IPS DF 4.7 (cell line): Measurements from ENCODE around the gene ZNF831.

Source experiments
- DNase-seq: peaks from one replicate; pipeline ENCODE4 v3.0.0-alpha.2; 2013; ENCODE audit warnings: low spot score; ENCODE audit errors: extremely low read depth

The ZNF831 gene

DNA sequence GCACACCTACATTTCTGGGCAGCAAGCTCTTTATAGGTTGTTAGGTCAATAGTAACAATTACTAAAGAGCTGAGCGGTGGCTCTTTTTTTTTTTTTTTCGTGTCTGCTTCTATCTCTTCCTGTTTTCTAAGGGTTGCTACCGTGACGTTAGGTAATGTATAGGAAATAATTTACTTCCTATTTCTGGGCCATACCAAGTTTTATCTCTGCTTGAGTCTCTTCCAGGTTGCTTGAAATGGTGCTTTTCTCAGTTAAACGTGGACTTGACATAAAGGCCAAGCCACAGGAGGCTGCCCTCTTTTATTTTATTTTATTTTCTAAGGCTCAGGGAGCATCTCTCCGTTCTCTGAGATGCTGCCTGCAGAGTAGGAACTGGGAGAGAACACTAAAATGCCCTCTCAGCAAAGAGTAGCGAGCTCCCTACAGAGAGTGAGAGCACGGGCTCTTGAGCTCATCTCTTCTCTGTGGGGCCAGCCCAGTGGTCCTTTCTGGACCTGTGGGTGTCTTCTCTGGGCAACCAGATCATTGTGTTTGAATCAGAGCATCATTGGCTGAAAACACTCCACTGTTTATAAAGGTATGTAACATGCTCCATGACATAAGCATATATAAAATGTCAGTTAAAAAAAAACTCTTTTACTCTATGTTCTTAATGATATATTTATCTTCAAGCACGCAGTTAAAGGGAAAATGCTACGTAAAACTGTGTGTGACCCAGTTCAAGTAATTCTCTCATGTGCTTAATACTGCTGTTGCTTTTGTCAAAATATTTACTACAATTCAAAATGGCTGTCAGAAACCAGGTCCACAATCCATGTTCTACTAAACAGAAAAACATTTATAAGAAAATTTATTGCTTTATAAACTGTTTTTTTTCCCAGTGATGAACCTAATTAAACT lies at the start of gene ZNF831:
Gene ZNF831, plus strand, starts transcription at position 191 of the 900 bp plus-strand sequence. CDS start 27,199 bp downstream, outside the sequence.
- DNase-seq = no peak

DNA sequence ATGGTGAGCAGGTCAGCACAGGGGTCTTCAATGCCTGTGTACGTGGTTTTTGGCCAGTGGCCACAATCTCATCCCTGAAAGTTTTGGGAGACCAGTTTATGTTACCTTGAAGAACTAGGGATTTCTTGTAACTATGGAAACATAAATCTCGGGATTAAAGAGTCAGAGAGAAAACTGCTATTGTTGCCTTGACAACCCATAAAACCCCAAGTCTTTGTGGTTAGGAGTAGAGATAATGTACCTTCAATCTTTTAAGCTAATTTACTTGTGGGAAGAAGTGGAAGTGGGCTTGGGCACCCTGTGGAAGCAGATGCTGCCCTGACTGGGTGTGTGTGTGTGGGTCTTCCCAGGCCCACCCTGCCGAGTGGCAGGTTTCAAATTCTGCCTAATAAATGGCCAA lies 46.1 kb upstream of the ZNF831 start:
- DNase-seq = no peak

DNA sequence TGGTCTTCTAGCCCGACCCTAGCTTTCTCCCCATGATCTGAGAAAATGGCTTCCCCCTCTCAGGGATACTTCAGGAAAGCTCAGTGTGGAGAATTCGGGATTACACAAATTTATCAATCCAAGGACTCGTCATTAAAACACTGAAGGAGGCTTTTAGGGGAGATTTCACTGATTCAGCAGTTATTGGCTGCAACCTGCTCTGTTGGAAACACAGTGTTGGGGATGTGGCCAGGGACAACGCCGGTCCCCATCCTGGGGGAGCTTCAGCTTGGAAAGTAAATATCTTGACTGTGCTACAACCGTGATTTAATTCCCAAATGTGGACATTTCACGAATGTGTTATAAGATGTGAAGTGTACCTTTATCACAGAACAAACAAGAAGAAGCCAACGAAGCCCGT lies 44.8 kb upstream of the ZNF831 start:
- DNase-seq = no peak

DNA sequence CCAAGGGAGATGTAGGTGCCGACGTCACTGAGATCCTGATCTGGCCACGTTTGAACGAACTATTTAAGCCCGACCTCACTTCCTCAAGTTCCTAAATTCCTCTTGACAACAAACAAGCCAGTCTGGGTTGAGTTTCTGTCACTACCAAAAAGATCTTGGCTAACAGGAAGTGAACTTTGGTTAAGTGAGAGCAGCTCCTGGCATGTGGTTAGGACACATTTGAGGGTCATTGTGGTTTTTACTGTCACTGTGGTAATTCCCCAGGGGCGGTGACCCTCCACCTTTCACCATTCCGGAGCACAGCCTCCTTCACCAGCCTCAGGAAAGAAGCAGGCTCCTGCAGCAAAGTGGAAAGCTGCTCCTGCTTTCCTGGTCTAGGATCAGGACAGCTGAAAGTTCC lies 43.1 kb upstream of the ZNF831 start:
- no peak for DNase-seq

DNA sequence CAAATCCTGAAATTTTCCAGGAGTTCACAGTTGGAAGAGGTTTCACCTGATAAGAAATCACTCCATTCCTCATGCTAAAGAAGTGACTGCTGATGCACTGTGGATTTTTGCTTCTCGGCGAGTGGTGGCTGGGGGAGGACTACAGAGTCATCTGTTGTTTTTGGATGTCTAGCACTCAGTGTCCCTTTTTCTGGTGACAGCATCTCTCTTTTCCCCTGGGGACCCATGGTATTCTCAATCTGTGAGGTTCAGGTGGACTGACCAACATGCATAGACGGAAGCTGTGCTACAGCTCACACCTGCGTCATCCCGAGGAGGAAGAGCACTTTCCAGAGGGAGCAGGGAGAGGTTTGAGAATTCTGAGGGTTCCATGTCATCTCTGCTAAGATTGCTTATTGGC lies 42.7 kb upstream of the ZNF831 start:
- DNase-seq = no peak

DNA sequence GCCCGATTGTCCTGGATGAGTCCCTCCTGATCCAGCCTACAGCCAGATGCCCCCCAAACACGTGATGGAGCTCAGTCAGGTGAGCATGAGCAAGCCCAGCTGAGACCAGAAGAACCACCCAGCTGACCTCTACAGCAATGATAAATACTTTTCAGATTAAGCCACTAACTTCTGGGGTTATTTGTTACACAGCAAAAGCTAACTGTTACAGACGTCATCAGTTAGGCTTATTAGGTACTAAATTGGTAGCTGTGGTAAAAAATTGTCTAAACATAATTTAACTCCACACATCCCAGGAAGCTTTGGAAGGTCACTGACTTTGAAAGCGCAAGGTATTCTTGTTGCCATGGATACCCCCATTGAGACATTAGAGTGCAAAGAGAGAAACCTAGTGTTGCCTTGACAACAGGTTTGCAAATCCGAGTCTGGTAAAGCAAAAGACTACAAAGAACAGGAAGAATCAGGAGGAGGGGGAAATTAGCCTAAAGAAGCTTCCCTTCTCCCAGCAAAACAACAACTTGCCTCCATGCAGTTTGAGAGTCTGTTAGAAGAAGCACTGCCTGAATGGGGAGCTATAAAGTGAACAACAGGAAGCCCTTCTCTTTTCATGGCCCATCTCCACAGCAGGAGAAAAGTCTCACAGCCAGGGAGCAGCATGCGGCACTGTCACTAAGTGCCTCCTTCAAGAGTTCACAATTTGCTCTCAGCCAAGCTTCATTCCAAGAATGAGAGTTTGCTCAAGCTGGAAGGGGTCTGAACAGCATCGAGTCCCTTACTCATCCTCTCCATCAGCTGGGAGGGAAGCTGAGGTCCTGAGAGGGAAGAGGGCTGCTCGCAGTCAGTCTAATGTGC lies 41.7 kb upstream of the ZNF831 start:
- peak; percentile 71 for DNase-seq

DNA sequence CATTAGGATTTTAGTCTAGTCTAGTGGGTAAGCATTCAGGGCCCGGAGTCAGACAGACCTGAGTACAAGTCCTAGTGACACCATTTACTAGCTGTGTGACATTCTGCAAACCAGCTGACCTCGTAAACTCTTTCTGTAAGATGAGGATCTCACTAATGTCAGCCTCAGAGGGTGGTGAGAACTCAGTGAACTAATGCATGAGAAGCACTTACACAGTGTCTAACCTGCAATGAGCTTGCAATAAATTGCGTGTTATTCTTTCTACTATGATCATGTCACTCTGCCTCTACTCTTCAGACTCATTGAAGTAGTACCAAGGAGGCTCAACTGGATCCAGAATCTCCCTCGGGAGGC lies 41.1 kb upstream of the ZNF831 start:
- no peak for DNase-seq

DNA sequence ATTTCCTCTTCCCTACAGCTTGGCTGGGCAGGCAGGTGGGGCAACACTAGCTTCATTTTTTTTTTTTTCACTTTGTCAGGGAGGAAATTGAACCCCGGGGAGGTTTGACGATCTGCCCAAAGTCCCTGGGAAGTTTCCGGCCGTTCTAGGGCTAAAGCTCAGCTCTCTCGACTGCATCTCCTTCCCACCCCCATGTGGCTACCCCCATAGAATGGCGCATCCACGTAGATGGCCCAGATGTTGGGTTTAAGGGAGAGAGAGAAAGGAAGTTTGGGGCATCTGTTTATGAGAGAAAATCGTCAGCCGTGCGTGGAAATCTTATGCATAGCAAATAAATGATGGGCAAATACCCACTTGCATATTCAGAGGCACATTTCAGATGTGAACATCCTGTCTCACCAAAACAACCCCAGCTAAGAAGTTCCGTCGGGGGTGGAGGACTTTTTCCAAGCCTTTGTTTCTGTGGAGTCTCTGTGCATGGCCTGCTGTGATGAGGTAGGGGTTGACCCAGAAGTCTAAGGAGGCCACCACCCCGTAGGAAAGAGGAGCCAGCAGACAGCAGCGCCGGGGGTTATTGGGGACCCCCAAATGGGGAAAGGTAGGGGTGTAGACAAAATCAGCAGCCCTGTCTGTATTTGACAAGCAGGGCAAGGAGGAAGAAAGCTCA lies 40.5 kb upstream of the ZNF831 start:
- DNase-seq = no peak

DNA sequence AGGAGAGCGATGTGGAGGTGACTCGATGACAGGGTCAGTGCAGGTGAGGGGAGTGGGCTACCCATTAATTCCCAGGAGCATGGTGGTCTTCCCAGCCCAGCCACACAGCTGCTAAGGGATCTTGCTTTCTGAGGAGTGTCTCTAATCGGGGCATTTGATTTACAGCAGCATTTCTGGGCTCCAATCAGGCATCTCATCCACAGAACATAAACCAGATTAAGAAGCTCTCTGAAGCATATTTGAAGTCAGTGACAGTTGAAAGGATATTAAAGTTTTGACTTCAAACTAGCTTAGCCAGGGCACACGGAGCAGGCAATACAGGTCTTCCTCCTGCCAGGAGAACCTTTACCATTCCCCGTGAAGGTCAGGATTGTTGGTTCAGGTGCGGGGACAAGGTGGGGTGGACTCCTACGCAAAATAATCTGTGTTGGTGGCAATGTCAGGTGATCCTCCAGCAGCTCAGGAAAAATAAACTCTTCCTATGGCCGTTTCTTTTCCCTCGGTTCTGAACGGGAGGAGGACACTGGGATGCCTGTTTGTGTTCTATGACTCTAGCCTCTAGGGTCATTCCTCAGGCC lies 39.9 kb upstream of the ZNF831 start:
- DNase-seq = no peak

DNA sequence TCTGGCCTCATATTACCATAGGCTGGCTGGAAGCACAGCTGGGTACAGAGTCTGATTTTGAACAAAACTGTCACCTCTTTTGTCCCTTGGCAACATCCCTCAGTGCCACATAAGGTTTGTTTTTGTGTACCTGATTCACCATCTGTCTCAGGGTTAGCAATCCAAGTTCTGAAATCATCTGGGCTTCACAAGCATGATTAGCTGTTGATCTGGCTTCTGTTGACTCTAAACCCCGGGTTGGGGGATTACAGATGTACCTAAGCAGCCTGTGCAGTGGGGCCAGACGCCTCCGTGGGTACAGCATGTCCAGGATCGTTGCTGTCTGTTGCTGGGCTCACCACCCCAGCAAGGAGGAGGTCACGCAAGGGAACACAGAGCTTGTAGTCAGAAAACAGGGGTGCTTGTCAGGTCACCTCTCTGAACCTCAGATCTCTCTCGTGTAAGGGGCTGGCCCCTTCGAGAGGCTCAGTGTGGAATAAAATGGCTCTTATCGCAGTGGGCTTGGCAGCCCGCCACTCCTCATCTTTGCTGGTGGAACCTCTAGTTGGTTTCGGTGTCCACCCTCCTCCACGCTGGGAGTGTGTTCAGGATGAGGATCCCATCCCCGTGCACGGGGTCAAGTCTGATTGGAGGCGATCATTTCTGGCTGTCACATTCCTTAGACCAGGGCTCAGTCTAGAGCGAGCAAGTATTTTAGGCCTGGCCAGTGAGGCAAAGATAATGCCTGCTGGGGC lies 39.2 kb upstream of the ZNF831 start:
- no peak for DNase-seq

DNA sequence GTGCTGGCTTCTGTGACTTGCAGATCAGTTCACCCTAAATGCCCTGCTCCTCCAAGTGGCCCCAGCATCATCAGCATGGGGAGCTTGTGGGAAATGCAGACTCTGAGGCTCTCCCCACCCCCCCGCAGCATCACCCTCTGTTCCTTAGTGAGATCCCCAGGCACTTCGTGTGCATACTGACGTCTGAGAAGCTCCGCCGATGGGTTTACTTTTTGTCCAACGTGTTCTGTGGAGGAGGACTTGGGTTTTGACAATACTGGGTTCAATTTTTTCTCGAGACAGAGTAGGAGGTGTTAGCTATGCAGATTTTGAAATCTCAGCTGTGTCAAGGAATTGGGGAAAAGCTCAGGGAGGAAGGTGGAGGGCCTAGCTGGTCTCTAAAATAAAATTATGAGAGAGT lies 38.3 kb upstream of the ZNF831 start:
- DNase-seq = no peak

DNA sequence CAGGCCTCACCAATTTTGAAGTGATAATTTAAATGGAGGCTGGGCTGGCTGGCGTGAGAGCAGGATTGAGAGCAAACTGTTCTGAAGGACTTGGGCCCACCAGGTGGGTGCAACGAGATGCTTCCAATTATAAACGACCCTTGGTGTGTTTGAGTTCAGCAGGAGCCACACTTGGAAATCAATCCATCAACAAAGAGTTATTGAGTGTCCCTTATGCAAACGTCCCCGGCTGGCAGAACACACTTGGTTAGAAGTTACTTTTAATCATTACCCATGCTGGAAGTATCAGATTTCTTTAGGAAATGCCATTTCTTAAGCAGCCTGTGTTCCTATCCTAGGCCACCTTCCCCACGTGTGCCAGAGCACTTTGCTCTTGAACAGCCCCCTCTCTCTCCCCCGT lies 37.8 kb upstream of the ZNF831 start:
- no peak for DNase-seq

DNA sequence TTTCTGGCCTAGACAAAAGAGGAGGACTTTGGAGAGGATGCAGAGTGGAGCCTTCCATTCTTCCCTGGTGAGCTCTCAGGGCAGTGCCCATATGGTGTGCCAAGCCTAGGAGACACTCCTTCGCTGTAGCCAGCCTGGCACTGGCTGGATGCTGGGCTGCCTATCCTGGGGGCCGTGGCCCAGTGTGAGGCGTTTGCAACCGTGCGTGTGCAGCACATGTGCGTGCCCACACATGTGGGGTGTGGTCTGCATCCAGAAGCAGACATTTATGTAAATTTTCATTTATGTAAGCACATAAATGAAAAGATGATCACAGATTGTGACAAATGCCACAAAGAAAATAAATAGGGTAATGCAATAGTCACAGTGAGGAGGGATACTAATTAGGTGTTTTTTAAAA lies 35.8 kb upstream of the ZNF831 start:
- DNase-seq = no peak

DNA sequence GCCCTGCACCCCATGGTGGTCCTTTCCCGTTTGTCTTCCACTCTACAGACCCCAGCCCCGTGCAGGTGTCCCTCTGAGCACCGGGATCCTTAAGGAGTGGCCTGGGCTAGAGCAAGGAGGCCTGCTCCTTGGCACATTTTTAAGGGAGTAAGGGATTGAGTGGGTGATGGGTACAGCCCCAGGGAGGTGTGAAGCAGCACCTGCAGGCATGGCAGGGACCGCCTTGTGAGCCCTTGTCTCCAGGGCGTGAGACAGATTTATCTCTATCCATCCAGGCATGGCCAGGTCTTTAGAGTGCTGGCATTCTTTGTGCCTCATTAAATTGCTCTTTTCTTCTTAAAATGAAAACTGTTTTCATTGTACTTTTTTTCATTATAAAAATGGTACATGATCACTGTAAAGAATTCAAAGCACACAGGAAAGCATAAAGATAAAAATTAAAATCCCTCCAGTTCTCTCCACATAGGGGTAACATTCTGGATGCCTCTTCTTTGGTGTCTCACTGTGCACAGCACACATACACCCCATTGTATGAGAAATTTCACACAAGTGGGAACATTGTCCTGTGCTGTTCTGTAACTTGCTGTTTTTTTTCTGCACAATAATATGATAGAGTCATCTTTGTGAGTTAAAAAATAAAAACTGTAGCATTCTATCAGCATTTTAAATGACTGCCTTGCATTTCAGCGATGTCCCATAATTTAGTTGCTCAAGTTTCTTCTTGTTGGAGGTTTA lies 31.9 kb upstream of the ZNF831 start:
- DNase-seq = no peak

DNA sequence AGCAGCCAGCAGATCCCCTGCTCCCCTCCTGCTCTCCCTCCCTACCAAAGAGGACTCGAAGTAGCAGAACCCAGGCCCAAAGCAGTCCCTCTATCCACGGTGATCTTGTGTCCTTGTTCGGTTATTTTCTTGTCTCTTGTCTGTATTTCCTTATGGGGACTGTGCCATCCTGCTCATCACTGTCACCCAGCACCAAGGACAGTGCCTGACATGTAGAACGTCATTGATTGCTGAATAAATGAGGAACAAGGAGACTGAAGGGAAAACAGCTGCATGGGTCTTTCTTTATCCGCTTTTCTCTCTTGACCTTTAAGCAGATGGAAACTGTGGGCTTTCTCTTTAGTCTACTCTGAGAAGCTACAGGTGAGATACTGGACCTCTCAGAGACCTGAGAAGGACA lies 29.4 kb upstream of the ZNF831 start:
- DNase-seq = no peak

DNA sequence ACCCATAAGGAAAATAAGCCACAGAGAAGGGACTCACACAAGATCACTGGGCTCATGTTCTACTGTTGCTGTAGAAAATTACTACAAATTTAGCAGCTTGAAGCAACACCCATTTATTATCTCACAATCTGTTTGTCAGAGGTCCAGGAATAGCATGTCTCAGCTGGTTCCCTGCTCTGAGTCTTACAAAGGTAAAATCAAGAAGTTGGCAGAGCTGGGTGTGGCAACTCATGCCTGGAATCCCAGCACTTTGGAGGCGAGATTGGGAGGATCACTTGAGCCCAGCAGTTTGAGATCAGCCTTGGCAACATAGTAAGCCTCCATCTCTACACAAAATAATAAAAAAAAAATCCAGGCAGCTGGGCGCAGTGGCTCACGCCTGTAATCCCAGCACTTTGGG lies 28.5 kb upstream of the ZNF831 start:
- DNase-seq = no peak

DNA sequence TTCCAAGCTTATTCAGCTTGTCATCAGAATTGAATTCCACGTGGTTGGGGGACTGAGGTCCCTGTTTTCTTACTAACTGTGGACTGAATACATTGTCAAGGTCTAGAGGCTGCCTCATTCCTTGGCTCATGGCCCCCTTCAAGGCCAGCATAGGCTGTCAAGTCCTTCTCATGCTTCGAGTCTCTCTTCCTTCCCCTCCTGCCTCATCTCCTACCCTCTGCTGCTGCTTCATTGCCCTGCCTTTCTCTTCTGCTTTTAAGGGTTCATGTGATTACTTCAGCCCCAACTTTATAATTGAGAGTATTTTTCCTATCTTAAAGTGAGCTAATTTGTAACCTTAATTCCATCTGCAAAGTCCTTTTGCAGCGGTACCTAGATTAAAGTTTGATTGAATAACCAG lies 27.6 kb upstream of the ZNF831 start:
- DNase-seq = no peak

DNA sequence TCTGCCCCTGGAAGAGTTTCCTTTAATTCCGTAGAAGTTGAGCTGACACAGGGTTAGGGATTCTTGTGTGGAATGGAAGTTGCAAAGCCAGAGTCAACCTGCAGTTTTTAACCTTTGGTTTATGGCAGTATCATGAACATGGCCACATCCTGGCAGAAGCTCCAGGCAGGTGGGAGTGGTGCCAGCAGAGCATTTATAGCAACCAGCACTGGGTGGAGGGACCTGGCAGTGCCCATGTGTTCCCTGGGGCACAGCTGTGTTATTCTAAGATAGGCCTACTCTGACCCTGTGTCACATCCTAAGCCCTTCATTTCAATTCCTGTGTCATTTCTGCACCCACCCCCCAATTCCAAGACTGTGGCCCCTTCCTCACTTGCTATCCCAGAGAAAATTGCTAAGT lies 26.1 kb upstream of the ZNF831 start:
- no peak for DNase-seq

DNA sequence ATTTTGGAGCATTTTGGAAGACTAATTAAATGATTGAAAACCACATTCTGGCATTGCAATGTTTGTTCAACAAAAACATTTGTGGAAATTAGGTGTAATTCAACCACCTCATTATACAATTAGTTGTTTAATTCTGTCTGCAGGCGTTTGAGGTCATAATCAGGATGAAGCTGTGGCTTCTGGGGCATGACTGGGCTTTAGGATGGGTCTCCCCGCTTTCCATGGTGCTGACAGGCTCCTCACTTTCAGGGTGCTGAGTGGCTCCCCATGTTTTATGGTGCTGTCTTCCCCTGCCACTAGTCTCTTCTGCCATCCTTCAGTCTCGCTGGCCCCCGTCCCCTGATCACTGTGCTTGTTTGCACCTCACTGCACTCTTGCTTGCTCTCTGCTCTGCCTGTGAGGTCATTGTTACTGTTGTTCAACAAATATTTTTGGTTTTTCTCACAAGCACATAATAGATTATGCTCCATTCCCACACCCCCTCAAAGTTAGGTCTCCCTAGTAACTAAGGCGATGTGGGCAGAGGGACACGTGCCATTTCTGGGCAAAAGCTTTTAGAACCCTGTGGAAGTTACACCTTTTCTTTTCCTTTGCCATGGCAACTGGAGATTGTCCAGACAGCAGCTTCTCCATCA lies 25.4 kb upstream of the ZNF831 start:
- no peak for DNase-seq

DNA sequence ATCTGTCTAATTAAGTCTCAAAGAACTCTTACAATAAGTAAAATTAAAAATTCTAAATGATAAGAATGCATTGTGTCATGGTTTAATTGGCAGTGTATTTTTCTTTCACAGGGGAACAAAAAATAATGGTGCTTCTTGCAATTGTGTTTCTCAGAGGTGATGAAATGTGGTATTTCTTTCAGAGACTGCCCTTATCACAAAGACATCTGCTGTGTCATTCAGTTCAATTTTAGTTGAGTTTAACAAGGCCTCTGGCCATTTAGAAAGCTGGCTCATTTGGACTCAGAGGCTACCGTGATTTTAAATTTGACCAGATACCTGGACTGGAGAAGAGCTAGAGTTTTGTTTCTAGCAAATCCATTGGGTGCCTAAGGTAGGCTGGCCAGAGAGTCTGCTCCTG lies 23.6 kb upstream of the ZNF831 start:
- DNase-seq = no peak
